H9 (cell line): ENCODE results near the gene PARD3. TPM values are rescaled to one million over a fixed set of nuclear protein-coding genes. Genes with fewer than 3 reads are reported as not detected.

Source experiments
- DNase-seq: peaks from one replicate; pipeline ENCODE4 v3.0.0-alpha.2; 2017
- H2AFZ ChIP-seq: one replicate; pipeline ENCODE4 v1.6.1; 2013; ENCODE audit warnings: mild to moderate bottlenecking, low read length, control low read depth, moderate library complexity
- H2AK5ac ChIP-seq: 2 replicates; pipeline ENCODE4 v1.6.1; 2013; ENCODE audit warnings: low read length, control low read depth, mixed read lengths; ENCODE audit not compliant: insufficient read length
- H2BK120ac ChIP-seq: one replicate; pipeline ENCODE4 v1.6.1; 2013; ENCODE audit warnings: low read depth, mild to moderate bottlenecking, low read length, control low read depth, inconsistent platforms; ENCODE audit not compliant: poor library complexity, severe bottlenecking
- H2BK12ac ChIP-seq: 2 replicates; pipeline ENCODE4 v1.6.1; 2013; ENCODE audit warnings: low read length, control low read depth, mixed read lengths, low read depth; ENCODE audit not compliant: insufficient read length
- H2BK15ac ChIP-seq: 2 replicates; pipeline ENCODE4 v1.6.1; 2013; ENCODE audit warnings: low read depth, low read length, control low read depth
- H2BK20ac ChIP-seq: one replicate; pipeline ENCODE4 v1.6.1; 2013; ENCODE audit warnings: low read depth, mild to moderate bottlenecking, low read length, control low read depth, inconsistent platforms; ENCODE audit not compliant: poor library complexity, severe bottlenecking
- H2BK5ac ChIP-seq: 2 replicates; pipeline ENCODE4 v1.6.1; 2013; ENCODE audit warnings: low read length, control low read depth, mixed read lengths; ENCODE audit not compliant: insufficient read length
- H3K14ac ChIP-seq: 2 replicates; pipeline ENCODE4 v1.6.1; 2013; ENCODE audit warnings: low read length, control low read depth; ENCODE audit not compliant: insufficient read depth
- H3K18ac ChIP-seq: 2 replicates; pipeline ENCODE4 v1.6.1; 2013; ENCODE audit warnings: low read depth, mild to moderate bottlenecking, mixed read lengths, low read length, control low read depth; ENCODE audit not compliant: insufficient read length
- H3K23ac ChIP-seq: 2 replicates; pipeline ENCODE4 v1.6.1; 2013; ENCODE audit warnings: low read length, control low read depth, mixed read lengths, low read depth; ENCODE audit not compliant: insufficient read length
- H3K23me2 ChIP-seq: 2 replicates; pipeline ENCODE4 v1.6.1; 2013; ENCODE audit warnings: low read depth, mild to moderate bottlenecking, mixed read lengths, low read length, control low read depth; ENCODE audit not compliant: insufficient read length, poor library complexity, severe bottlenecking
- H3K27ac ChIP-seq: 2 replicates; pipeline ENCODE4 v1.5.1; 2013; ENCODE audit warnings: low read length, control low read depth, mixed read lengths, low read depth; ENCODE audit not compliant: insufficient read length
- H3K27me3 ChIP-seq: 2 replicates; pipeline ENCODE4 v1.6.1; 2013; ENCODE audit warnings: low read length, control low read depth, inconsistent platforms; ENCODE audit not compliant: insufficient read depth
- H3K4ac ChIP-seq: 2 replicates; pipeline ENCODE4 v1.6.1; 2013; ENCODE audit warnings: low read depth, mild to moderate bottlenecking, control low read depth, inconsistent platforms, low read length, moderate library complexity
- H3K4me1 ChIP-seq: 2 replicates; pipeline ENCODE4 v1.6.1; 2013; ENCODE audit warnings: low read length, control low read depth, inconsistent platforms; ENCODE audit not compliant: insufficient read depth
- H3K4me2 ChIP-seq: 2 replicates; pipeline ENCODE4 v1.6.1; 2013; ENCODE audit warnings: low read length, control low read depth, mixed read lengths; ENCODE audit not compliant: insufficient read length, insufficient read depth
- H3K56ac ChIP-seq: 2 replicates; pipeline ENCODE4 v1.6.1; 2013; ENCODE audit warnings: low read depth, mild to moderate bottlenecking, mixed read lengths, low read length, control low read depth; ENCODE audit not compliant: insufficient read length
- H3K79me1 ChIP-seq: 2 replicates; pipeline ENCODE4 v1.6.1; 2013; ENCODE audit warnings: low read depth, mild to moderate bottlenecking, moderate library complexity, low read length, control low read depth, inconsistent platforms; ENCODE audit not compliant: insufficient read depth, poor library complexity, severe bottlenecking
- H3K79me2 ChIP-seq: 2 replicates; pipeline ENCODE4 v1.6.1; 2013; ENCODE audit warnings: low read length, control low read depth, inconsistent platforms; ENCODE audit not compliant: insufficient read depth
- H3K9ac ChIP-seq: 2 replicates; pipeline ENCODE4 v1.6.1; 2013; ENCODE audit warnings: low read length, control low read depth, mixed read lengths; ENCODE audit not compliant: insufficient read length; ENCODE audit errors: extremely low read depth
- H3K9me3 ChIP-seq: one replicate; pipeline ENCODE4 v1.6.1; 2013; ENCODE audit warnings: low read depth, low read length, inconsistent platforms; ENCODE audit not compliant: control insufficient read depth
- H3T11ph ChIP-seq: one replicate; pipeline ENCODE4 v1.6.1; 2013; ENCODE audit warnings: mild to moderate bottlenecking, low read length, control low read depth, inconsistent platforms
- H4K20me1 ChIP-seq: one replicate; pipeline ENCODE4 v1.6.1; 2013; ENCODE audit not compliant: control insufficient read depth, insufficient read length, insufficient read depth
- H4K5ac ChIP-seq: 2 replicates; pipeline ENCODE4 v1.6.1; 2013; ENCODE audit warnings: low read depth, mild to moderate bottlenecking, mixed read lengths, low read length, control low read depth; ENCODE audit not compliant: insufficient read length
- H4K8ac ChIP-seq: replicated peaks from 2 replicates; pipeline ENCODE4 v1.6.1; 2013; ENCODE audit warnings: low read length, control low read depth, mixed read lengths, low read depth; ENCODE audit not compliant: insufficient read length
- H4K91ac ChIP-seq: 2 replicates; pipeline ENCODE4 v1.6.1; 2013; ENCODE audit warnings: low read depth, mild to moderate bottlenecking, moderate library complexity, mixed read lengths, low read length, control low read depth; ENCODE audit not compliant: insufficient read length
- H3K27ac Mint-ChIP-seq, 3 experiments: 2 replicates in 2 of 3; 3 replicates in 1 of 3; pipeline ENCODE4 v1.8.0; 2020 to 2021; ENCODE audit warnings: mixed read lengths in 3 of 3, mild to moderate bottlenecking in 1 of 3, moderate library complexity in 1 of 3
- H3K27me3 Mint-ChIP-seq: 2 replicates; pipeline ENCODE4 v1.8.0; 2021; ENCODE audit warnings: low read depth, mild to moderate bottlenecking, moderate library complexity, mixed read lengths
- H3K36me3 Mint-ChIP-seq, 3 experiments: 2 replicates in 2 of 3; 3 replicates in 1 of 3; pipeline ENCODE4 v1.8.0; 2020 to 2021; ENCODE audit warnings: low read depth in 3 of 3, mixed read lengths in 3 of 3; ENCODE audit not compliant: insufficient read depth in 1 of 3
- H3K4me1 Mint-ChIP-seq, 2 experiments: 2 replicates each; pipeline ENCODE4 v1.8.0; 2020; ENCODE audit warnings: mixed read lengths in 2 of 2
- H3K4me3 Mint-ChIP-seq, 2 experiments: 2 replicates in 1 of 2; 3 replicates in 1 of 2; pipeline ENCODE4 v1.8.0; 2020 to 2021; ENCODE audit warnings: mild to moderate bottlenecking in 2 of 2, mixed read lengths in 2 of 2, moderate library complexity in 1 of 2
- H3K9me3 Mint-ChIP-seq, 2 experiments: 2 replicates in 1 of 2; 3 replicates in 1 of 2; pipeline ENCODE4 v1.8.0; 2020; ENCODE audit warnings: mild to moderate bottlenecking in 2 of 2, mixed read lengths in 2 of 2, moderate library complexity in 1 of 2
- CTCF ChIP-seq: fragments of 200-600 bp; sonication (generic); conservative IDR thresholded peaks from 3 replicates; pipeline ENCODE4 v1.8.0; 2021; ENCODE audit warnings: antibody characterized with exemption, mild to moderate bottlenecking
- WGBS: extraction: QIAGEN DNeasy Blood & Tissue Kit; methylation state at CpG from one replicate; pipeline ENCODE4 v1.1.7; 2013; ENCODE audit warnings: missing lambda C conversion rate, low lambda C conversion rate, mixed read lengths; ENCODE audit not compliant: insufficient read length; ENCODE audit errors: extremely low coverage; 5-methylcytosine and 5-hydroxymethylcytosine counted together
- total RNA-seq: library from RNA; stranded (reverse); gene quantifications from 2 replicates; pipeline ENCODE4 v1.2.1, GENCODE V29; 2021

PARD3 gene
- total RNA-seq, 1 experiment from 2014 or later: 44.7 TPM

- H2AK5ac ChIP-seq: no peak overlapping the region
- no peak overlapping the region for H4K91ac ChIP-seq
- H4K20me1 ChIP-seq: no peaks in the 10 kb centered on the region
- Mint-ChIP-seq H3K4me3 (no peak overlapping the region), H3K4me1 (peaks cover 13 to 17% of the 10 kb centered on the region in 2 experiments), H3K9me3 (no peaks in the 10 kb centered on the region), H3K36me3 (peaks cover 2 to 8% (median 6%) of the 10 kb centered on the region in 3 experiments; a peak in 4 of 7 replicates), H3K27ac (no peak overlapping the region), H3K27me3 (no peaks in the 10 kb centered on the region)
- H2AFZ ChIP-seq: no peak overlapping the region
- no peak overlapping the region for H4K5ac ChIP-seq
- H3K79me2 ChIP-seq: no peaks in the 10 kb centered on the region
- no peak overlapping the region for H2BK15ac ChIP-seq
- H3K4me2 ChIP-seq: no peak overlapping the region
- H2BK5ac ChIP-seq: no peak overlapping the region
- no peak overlapping the region for H3K27ac ChIP-seq
- no peak overlapping the region for H2BK20ac ChIP-seq
- no peak overlapping the region for H3K9ac ChIP-seq
- WGBS: no CpG with 5 or more reads among the region's 3 CpGs
- H2BK12ac ChIP-seq: no peak overlapping the region
- no peak overlapping the region for H3K56ac ChIP-seq
- H3K4me1 ChIP-seq: no peaks in the 10 kb centered on the region
- no peak for DNase-seq
- no peaks in the 10 kb centered on the region for H3K9me3 ChIP-seq
- no peak overlapping the region for H3T11ph ChIP-seq
- no peaks in the 10 kb centered on the region for H3K23me2 ChIP-seq
- no peak overlapping the region for H4K8ac ChIP-seq
- TF ChIP-seq CTCF: no peak
- H2BK120ac ChIP-seq: no peak overlapping the region
- H3K4ac ChIP-seq: no peak overlapping the region
- no peaks in the 10 kb centered on the region for H3K27me3 ChIP-seq
- H3K18ac ChIP-seq: no peak overlapping the region
- no peak overlapping the region for H3K23ac ChIP-seq
- no peaks in the 10 kb centered on the region for H3K79me1 ChIP-seq
- no peak overlapping the region for H3K14ac ChIP-seq
These were observed 428.2 kb downstream of the PARD3 start for GRCh38 chr10:34386921-34387320.
